ENCODE measurements around the gene DNAJC16. TPM values are rescaled to one million over a fixed set of nuclear protein-coding genes. Genes with fewer than 3 reads are reported as not detected.

DNAJC16 gene
- total RNA-seq, 2 donors from 2014 or later: 11.2 to 14.5 TPM

DNA sequence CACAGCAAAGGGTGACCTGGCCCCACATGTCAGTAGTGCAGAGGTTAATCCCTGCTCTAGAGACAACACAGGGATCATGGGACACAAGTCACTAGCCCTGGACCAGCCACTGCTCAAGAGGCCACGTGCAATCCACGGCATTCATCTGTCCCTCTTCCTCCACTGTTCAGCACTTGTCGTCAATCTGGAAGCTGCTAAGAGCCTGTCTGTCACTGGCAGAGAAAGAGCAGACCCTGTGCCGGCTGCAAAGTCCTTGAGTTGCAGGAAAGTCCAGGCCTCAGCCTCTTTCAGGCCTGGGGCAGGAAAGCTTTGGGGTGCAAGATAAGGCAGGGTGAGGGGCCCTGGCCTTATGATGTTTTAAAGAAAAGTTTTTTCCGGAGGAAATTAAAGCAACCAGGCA is 34.1 kb upstream of the DNAJC16 start:
- no peak for TF ChIP-seq CTCF (IDR thresholded peaks at IDR 0.05)
- Histone ChIP-seq H3K27me3 (no peaks in the 10 kb centered on the region), H3K4me1 (no peaks in the 10 kb centered on the region), H3K9me3 (no peaks in the 10 kb centered on the region), H3K36me3 (peaks cover 13% of the 10 kb centered on the region), H3K27ac (peak overlapping the region; percentile 23 to 62), H3K4me3 (no peak overlapping the region)
- no peak for DNase-seq (ENCODE audit: low spot score)

DNA sequence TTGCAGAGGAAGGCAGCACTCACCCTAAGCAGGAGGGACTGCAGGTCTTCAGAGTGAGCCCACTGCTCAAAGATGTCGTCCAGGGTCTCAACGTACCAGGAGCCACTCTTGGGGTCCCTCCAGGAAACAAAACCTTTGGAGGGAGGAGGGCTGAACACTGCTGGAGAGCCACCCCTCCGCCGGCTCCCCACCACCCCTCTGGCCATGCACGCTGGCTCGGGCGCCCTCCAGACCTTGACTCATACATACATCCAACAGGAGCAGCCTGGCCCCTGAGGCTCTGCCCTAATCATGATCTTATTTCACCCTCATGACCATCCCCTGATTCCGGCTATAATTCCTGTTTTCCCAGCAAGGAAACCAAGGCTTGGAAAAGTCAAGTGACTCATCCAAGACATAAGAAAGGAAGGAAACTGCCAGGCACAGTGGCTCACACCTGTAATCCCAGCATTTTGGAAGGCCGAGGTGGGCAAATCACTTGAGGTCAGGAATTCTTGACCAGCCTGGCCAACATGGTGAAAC is 32.7 kb upstream of the DNAJC16 start:
- Histone ChIP-seq H3K4me3 (no peak overlapping the region), H3K36me3 (peaks cover 13% of the 10 kb centered on the region)

DNA sequence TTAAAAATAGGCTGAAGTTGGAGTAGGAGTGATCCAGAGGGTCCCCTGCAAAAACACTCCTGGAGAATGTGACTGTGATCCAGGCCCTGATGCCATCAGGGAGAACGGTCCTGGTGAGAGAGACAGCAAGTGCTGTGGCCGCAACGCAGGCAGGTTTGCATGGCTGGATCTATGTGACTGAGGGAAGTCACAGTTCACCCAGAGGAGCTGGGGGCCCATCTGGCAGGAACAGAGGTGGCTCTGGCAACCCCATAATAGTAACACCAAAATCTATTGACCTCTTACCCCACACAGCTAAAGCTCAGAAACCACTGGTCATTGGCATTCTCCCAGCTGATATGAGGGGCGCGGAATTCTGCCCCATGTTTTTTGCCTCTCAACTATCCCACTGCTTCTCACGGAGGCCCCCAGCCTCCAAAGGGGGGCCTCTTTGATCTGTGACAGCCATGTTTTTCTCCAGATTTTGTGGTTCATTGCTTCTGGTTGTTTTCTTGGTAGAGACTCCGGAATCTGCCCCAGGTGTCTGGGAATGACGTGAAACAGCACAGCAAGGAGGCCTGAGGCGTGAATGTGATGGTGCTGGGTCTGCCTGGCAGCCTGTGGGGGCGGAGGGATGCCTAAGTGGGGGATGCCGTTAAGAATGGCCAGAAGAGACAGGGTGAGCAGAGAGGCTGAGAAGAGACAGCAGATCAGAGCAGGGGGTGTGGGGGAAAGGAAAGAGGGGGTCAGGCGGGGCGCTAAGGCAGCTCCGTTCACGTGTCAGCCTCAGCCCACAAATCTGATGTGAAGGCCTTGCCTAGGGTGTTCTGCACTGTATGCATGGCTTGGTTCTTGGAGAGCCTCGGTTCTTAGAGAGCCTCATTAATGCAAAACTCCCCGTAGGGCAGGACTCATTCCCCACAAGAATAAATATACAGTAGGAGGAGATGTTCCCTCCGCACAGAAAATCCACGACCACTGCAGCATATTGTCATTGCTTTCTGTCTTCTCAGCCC is 26.2 kb upstream of the DNAJC16 start:
- no peak for TF ChIP-seq CTCF (IDR thresholded peaks at IDR 0.05)
- H3K36me3 ChIP-seq: peaks cover 8% of the 10 kb centered on the region
- H3K27me3 ChIP-seq: no peaks in the 10 kb centered on the region
- H3K9me3 ChIP-seq: no peaks in the 10 kb centered on the region
- no peak for DNase-seq (ENCODE audit: low spot score)
- peak overlapping the region; percentile 47 to 49 for H3K27ac ChIP-seq
- H3K4me1 ChIP-seq: peaks cover 0 to 13% of the 10 kb centered on the region in 2 donors
- no peak overlapping the region for H3K4me3 ChIP-seq

More for the DNA sequence above, 32.7 kb upstream of the DNAJC16 start:
- Histone ChIP-seq H3K9me3 (no peaks in the 10 kb centered on the region), H3K27ac (no peak overlapping the region), H3K27me3 (no peaks in the 10 kb centered on the region), H3K4me1 (no peaks in the 10 kb centered on the region)
- no peak for TF ChIP-seq CTCF (IDR thresholded peaks at IDR 0.05)
- DNase-seq (ENCODE audit: low spot score): no peak

DNA sequence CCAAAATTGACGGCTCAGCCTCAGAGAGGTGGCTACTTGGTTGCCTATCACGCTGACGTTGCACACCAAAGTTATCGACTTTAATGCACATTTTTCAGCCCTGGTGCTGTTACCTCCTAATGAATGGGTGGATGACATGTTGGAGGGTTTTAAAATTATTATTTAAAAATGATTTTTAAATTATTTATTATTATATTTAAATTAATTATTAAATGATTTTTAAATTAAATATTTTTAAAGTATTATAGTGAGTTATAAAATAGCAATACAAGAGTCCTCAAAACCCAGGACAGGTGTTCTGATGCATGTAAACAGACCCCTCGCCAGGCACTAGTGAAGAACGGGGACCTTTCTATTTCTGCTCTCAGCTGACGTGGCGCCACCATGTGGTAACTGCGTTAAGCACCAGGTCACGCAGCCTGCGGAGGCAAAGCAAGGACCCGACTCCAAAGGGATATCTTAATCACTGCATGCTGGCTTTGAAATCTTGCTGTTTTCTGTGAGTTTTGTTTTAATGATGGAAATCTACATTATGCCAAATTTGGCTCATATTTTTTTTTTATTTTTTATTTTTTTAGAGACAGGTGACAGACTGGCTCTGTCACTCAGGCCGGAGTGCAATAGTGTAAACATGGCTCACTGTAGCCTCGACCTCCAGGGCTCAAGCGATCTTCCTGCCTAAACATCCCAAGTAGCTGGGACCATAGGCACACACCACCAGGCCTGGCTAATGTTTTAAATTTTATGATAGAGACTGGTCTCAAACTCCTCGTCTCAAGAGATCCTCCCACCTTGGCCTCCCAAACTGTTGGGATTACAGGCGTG is 25.2 kb upstream of the DNAJC16 start:
- peaks cover 0 to 13% of the 10 kb centered on the region in 2 donors for H3K4me1 ChIP-seq
- H3K4me3 ChIP-seq: no peak overlapping the region
- peaks cover 8% of the 10 kb centered on the region for H3K36me3 ChIP-seq
- no peak overlapping the region for H3K27ac ChIP-seq
- no peaks in the 10 kb centered on the region for H3K27me3 ChIP-seq
- no peaks in the 10 kb centered on the region for H3K9me3 ChIP-seq
- TF ChIP-seq CTCF (IDR thresholded peaks at IDR 0.05): peak; percentile 58 to 67
- no peak for DNase-seq (ENCODE audit: low spot score)

GRCh38 chr1:15504436-15504835 is 22.2 kb upstream of the DNAJC16 start:
- Histone ChIP-seq H3K27ac (no peak overlapping the region), H3K9me3 (no peaks in the 10 kb centered on the region), H3K36me3 (peaks cover 8% of the 10 kb centered on the region), H3K4me1 (peaks cover 0 to 38% of the 10 kb centered on the region in 2 donors), H3K27me3 (no peaks in the 10 kb centered on the region), H3K4me3 (no peak overlapping the region)
- DNase-seq (ENCODE audit: low spot score): no peak
- TF ChIP-seq CTCF (IDR thresholded peaks at IDR 0.05): no peak
